ENCODE results near the gene ANKRD27.

- TF ChIP-seq CTCF (conservative IDR thresholded peaks at IDR 0.05) (no peak), EZH2 (IDR thresholded peaks at IDR 0.05; ENCODE audit: low read depth) (no peak)
These were observed 1.4 kb upstream of the ANKRD27 start for GRCh38 chr19:32676186-32676894.

Data from PC-9 (cell line).